ENCODE data around the gene SCAP.
A peak's percentile ranks its signal among the peaks of the same experiment; 100 is the strongest.

SCAP gene

DNA sequence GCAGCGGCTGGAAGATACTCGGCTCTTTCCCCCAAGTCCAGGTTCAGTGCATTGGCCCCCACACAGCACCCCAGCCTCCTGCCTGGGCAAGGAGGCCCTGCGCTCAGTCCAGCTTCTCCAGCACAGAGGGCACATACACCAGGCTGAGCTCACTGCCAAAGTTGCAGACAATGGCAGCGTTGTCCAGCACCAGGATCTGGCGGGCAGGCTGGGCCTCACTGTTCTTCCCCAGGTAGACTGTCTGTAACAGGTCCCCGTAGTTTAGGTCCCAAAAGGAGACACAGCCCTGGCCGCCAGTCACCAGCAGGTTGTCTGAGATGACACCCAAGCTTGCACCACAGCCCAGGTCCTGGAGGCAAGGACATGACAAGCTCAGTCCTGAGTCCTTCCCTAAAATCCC is 62.0 kb downstream of the SCAP start:
- DNase-seq (ENCODE audit: low spot score), result no peak

DNA sequence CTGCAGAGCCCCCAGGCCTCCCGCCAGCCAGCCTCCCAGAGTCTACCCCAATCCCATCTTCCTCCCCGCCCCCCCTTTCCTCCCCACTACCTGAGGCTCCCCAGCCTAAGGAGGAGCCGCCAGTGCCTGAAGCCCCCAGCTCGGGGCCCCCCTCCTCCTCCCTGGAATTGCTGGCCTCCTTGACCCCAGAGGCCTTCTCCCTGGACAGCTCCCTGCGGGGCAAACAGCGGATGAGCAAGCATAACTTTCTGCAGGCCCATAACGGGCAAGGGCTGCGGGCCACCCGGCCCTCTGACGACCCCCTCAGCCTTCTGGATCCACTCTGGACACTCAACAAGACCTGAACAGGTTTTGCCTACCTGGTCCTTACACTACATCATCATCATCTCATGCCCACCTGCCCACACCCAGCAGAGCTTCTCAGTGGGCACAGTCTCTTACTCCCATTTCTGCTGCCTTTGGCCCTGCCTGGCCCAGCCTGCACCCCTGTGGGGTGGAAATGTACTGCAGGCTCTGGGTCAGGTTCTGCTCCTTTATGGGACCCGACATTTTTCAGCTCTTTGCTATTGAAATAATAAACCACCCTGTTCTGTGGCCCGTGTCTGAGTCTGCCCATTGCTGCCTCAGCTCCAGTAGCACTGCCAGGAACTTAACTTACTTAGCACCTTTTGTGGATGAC is 62.8 kb downstream of the SCAP start:
- no peak for DNase-seq (ENCODE audit: low spot score)

DNA sequence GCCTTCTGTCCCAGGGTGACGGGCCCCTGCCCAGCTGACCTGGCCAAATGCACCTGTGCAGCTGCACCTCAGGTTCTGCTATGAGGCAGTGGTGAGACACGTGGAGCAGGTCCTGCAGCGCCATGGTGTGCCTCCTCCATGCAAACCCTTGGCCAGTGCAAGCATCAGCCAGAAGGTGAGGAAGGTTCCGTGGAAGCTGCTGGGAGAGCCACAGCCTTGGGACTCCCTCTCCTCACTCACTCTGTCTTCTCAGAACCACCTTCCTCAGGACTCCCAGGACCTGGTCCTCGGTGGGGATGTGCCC is 63.3 kb downstream of the SCAP start:
- DNase-seq (ENCODE audit: low spot score), result no peak

DNA sequence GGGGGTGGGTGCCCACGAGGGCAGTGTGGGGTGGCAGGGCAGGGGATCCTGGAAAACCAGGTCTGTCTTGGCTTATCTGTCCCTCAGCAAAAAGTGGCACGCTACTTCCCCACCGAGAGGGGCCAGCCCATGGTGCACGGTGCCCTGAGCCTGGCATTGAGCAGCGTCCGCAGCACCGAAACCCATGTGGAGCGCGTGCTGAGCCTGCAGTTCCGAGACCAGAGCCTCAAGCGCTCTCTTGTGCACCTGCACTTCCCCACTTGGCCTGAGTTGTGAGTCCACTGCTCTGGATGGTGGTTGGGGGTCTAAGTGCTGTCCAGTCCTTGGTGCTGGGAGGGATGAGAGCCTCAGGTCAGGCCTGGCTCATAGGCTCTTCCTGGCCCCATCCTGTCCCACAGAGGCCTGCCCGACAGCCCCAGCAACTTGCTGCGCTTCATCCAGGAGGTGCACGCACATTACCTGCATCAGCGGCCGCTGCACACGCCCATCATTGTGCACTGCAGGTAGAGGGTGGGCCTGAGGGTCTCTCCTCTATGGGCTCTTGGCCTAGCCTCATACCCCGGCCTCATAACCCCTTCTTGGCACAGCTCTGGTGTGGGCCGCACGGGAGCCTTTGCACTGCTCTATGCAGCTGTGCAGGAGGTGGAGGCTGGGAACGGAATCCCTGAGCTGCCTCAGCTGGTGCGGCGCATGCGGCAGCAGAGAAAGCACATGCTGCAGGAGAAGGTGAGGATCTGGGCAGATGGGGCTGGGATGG is 63.9 kb downstream of the SCAP start:
- DNase-seq (ENCODE audit: low spot score), result no peak

DNA sequence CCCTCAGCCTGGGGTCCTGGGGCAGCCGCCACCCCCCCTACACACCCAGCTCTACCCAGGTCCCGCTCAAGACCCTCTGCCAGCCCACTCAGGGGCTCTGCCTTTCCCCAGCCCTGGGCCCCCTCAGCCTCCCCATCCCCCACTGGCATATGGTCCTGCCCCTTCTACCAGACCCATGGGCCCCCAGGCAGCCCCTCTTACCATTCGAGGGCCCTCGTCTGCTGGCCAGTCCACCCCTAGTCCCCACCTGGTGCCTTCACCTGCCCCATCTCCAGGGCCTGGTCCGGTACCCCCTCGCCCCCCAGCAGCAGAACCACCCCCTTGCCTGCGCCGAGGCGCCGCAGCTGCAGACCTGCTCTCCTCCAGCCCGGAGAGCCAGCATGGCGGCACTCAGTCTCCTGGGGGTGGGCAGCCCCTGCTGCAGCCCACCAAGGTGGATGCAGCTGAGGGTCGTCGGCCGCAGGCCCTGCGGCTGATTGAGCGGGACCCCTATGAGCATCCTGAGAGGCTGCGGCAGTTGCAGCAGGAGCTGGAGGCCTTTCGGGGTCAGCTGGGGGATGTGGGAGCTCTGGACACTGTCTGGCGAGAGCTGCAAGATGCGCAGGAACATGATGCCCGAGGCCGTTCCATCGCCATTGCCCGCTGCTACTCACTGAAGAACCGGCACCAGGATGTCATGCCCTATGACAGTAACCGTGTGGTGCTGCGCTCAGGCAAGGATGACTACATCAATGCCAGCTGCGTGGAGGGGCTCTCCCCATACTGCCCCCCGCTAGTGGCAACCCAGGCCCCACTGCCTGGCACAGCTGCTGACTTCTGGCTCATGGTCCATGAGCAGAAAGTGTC is 64.7 kb downstream of the SCAP start:
- no peak for DNase-seq (ENCODE audit: low spot score)

DNA sequence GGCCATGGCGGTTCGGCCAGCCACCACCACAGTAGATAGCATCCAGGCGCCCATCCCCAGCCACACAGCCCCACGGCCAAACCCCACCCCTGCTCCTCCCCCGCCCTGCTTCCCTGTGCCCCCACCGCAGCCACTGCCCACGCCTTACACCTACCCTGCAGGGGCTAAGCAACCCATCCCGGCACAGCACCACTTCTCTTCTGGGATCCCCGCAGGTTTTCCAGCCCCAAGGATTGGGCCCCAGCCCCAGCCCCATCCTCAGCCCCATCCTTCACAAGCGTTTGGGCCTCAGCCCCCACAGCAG is 65.4 kb downstream of the SCAP start:
- no peak for DNase-seq (ENCODE audit: low spot score)

DNA sequence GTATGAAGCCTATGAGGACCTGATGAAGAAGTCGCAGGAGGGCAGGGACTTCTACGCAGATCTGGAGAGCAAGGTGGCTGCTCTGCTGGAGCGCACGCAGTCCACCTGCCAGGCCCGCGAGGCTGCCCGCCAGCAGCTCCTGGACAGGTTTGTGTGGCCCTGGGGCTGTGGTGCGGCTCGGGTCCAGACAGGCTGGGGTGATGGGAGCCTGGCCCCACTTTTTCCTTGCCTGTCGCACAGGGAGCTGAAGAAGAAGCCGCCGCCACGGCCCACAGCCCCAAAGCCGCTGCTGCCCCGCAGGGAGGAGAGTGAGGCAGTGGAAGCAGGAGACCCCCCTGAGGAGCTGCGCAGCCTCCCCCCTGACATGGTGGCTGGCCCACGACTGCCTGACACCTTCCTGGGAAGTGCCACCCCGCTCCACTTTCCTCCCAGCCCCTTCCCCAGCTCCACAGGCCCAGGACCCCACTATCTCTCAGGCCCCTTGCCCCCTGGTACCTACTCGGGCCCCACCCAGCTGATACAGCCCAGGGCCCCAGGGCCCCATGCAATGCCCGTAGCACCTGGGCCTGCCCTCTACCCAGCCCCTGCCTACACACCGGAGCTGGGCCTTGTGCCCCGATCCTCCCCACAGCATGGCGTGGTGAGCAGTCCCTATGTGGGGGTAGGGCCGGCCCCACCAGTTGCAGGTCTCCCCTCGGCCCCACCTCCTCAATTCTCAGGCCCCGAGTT is 65.9 kb downstream of the SCAP start:
- DNase-seq (ENCODE audit: low spot score), result no peak

DNA sequence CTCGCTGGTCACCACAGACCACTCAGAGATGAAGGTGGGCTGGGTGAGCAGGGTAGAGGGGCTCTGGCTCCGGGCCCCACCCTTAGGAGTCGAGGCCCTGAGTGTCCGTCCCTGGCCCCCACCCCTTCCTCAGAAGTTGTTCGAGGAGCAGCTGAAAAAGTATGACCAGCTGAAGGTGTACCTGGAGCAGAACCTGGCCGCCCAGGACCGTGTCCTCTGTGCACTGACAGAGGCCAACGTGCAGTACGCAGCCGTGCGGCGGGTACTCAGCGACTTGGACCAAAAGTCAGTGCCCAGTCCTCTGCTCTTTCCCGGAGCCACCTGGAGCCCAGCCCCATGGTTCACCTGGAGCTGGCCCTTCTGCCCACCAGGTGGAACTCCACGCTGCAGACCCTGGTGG is 66.5 kb downstream of the SCAP start:
- DNase-seq (ENCODE audit: low spot score), result no peak

DNA sequence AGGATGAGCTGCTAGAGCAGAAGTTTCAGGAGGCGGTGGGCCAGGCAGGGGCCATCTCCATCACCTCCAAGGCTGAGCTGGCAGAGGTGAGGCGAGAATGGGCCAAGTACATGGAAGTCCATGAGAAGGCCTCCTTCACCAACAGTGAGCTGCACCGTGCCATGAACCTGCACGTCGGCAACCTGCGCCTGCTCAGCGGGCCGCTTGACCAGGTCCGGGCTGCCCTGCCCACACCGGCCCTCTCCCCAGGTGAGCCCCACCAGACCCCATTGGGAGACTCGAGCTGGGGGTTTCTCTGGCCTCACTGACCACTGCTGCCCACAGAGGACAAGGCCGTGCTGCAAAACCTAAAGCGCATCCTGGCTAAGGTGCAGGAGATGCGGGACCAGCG is 66.9 kb downstream of the SCAP start:
- no peak for DNase-seq (ENCODE audit: low spot score)

DNA sequence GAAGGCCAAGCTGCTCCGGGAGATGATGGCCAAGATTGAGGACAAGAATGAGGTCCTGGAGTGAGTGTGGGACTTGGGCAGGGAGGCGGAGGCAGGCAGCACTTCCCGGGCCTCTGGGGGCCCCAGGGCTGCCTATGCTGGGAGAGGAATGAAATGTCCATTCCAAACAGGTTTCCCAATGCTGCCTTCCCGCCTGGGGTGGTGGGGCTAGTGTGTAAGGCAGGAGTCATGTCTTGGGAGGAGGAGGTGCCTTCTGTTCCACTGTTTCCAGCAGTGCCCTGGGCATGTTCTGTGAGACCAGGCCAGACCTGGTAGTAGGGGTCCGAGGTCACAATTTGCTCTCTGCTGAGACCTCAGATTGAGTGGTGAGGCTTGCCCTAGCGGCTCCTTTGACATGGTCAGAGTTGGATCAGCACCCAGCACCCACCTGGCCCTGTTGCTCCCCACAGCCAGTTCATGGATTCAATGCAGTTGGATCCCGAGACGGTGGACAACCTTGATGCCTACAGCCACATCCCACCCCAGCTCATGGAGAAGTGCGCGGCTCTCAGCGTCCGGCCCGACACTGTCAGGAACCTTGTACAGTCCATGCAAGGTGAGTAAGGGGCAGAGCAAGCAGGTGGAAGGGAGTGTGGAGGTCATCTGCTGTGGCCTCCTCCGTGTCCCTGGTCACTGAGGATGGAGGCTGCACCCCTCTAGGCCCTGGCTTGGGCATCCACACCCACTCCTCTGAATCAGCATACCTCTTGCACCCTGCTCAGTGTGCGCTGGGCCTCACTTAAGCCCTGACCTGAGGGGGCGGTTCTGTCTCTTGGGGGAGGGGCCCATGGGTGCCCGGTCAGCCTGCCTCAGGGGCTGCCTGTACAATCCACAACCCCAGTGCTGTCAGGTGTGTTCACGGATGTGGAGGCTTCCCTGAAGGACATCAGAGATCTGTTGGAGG is 67.6 kb downstream of the SCAP start:
- DNase-seq (ENCODE audit: low spot score), result no peak

DNA sequence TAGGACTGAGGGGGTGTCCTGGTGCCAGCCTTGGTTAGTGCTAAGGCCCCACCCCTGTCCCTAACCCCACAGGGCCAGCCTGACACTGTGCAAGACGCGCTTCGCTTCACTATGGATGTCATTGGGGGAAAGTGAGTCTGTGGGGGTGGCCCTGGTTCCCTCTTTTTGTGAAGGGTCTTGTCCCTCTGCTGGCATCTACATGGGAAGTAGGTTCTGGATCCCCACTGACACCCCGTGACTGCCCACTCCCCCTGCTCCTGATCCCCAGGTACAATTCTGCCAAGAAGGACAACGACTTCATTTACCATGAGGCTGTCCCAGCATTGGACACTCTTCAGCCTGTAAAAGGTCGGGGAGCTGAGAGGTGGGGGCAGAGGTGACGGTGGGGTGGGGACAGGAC is 68.5 kb downstream of the SCAP start:
- no peak for DNase-seq (ENCODE audit: low spot score)

DNA sequence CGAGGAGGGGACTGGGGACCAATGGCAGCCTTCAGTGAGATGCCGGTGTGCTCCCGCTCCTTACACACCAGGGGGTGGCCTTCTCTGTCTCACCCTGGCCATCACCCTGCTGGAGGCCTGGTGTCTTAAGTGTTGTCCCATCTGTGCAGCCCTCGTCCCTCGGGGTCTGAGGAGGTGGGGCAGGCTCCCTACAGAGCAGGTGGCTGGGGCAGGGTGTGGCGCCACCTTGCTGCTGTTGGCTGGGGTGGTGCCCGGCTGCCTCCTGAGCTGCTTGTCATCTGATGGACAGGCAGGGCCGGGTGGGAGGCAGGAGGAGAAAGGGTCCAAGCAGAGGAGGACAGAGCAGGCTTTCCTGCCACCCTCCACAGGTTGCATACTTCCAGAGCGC is 69.0 kb downstream of the SCAP start:
- no peak for DNase-seq (ENCODE audit: low spot score)

DNA sequence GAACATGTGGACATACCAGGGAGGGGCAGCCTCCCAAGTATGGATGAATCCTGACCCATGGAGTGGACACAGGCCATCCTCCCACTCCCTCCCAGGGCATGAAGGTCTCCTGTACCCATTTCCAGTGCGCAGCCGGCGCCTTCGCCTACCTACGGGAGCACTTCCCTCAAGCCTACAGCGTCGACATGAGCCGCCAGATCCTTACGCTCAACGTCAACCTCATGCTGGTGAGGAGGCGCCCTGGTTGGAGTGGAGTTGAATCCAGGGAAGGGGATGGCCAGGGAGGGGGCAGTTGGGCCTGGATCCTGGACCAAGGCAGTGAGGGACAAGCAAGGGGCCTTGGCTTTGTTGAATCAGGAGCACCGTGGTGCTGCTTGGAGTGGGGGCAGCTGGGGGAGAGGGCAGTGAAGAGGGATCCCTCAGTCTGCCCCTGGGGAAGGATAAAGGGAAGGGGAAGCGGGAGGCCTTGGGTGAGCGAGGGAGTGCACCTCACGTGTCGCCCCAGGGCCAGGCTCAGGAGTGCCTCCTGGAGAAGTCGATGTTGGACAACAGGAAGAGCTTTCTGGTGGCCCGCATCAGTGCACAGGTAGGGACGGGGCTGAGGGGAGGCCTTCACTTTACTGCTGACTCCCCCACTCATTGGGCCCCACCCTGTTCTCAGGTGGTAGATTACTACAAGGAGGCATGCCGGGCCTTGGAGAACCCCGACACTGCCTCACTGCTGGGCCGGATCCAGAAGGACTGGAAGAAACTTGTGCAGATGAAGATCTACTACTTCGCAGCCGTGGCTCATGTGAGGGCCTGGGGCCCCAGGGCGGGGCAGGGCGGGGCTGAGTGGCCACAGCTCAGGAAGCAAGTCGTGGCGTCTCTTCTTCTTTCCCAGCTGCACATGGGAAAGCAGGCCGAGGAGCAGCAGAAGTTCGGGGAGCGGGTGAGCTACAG is 69.7 kb downstream of the SCAP start:
- DNase-seq (ENCODE audit: low spot score), result peak; percentile 25

DNA sequence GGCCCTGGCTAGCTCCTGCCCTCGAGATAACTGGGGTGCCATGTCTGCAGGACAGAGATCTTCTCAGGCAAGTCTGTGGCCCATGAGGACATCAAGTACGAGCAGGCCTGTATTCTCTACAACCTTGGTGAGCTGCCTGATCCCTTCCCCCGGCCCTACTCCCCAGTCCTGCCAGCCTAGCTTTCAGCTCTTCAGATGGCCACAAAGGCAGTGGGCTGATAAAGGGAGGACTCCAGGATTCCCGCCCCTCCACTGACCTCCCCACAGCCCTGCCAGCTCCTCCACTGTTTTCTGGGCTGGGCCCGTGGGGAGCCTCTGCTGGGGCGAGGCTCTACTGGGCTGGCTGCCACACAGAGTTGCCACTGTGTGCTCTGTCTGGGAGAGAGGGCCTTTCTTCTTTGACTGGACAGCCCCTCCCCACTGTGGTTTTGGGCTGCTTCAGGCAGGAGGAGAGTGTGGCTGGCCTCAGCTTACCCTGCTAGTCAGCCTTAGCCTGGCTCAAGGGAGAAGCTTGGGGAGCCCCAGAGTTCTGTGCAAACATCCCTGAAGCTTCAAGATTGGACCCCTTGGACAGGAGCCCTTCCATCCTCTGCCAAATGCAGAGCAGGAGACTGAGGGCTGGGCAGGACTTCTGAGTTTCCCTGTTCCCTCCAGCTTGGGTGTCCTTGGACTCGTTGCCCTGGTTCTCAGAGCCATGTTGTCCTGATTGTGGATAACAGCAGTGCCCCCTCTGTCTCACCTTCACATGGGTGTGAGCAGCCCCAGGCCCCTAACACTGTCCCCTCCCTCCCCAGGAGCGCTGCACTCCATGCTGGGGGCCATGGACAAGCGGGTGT is 70.6 kb downstream of the SCAP start:
- peak; percentile 48 for DNase-seq (ENCODE audit: low spot score)

DNA sequence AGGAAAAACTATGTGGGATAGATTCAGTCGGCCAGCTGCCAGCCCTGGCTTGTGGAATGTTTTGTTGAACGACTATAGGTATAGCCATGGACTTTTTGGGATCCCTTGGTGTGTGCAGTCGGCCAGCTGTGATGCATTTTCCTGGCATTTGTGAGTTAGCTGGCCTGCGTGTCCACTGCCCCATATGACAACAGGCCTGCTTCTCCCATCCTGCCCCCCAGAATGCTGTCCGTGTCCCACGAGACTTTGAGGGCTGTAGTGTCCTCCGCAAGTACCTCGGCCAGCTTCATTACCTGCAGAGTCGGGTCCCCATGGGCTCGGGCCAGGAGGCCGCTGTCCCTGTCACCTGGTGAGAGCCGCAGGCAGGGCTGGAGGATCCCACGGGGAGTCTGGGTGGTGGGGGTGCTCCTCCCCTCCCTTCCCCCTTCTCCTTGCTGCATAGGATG is 71.3 kb downstream of the SCAP start:
- no peak for DNase-seq (ENCODE audit: low spot score)

DNA sequence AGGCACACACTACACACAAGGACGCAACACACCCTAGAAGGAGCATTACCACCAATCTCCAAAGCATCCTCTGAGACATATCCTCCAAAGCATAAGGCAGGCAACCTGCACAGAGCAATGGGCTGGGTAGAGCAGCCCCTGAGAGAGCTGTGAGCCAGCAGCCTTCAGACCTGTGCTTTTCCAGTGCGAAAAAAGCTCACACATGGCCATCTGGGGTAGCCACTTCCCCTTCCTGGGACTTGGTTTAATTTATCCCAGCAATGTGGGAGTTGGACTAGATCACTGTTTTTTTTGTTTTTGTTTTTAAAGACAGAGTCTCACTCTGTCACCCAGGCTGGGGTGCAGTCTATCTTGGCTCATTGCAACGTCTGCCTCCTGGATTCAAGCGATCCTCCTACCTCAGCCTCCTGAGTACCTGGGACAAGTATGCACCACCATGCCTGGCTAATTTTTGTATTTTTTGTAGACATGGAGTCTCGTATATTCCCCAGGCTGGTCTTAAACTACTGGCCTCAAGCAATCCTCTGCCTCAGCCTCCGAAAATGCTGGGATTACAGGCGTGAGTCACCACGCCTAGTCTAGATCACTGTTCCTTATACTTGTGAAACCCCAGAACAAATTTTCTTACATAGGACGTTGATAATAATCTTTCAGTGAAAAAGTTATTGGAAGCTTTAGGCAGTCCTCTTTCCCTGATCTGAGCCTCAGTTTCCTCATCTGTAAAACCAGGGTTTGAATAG is 76.0 kb downstream of the SCAP start:
- DNase-seq (ENCODE audit: low spot score), result no peak

DNA sequence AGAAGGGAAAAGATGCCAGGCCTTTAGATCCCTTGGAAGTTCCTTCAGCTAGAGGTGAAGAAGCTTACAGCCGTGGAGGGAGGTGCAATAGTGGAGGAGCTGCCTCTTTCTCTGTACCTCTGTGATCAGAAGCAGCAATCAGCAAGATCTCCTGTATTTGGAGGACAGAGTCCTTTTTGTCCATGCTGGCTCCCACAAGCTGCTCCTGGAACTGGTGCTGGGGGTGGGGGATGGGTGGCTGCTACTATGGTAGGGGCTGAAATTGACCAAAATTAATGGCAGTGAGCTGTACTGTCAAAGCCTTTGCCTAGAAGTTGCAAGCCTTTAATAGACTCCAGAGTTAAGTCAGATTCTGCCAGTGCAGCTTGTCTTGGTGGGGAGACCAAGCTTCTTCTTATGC is 76.7 kb downstream of the SCAP start:
- no peak for DNase-seq (ENCODE audit: low spot score)

DNA sequence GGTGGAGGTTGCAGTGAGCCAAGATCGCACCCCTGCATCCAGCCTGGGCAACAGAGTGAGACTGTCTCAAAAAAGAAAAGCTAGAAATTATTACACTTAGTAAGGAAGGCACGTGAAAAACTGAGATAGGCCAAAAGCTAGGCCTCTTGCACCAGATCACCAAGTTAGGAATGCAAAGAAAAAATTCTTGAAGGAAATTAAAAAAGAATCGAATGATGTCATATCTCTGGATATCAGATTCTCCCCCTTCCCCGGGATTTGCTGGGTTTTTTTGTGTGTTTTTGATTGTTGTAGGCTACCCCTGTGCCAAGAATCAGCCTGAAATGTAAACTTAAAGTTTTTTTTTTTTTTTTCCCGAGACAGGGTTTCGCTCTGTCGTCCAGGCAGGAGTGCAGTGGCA is 77.5 kb downstream of the SCAP start:
- no peak for DNase-seq (ENCODE audit: low spot score)

DNA sequence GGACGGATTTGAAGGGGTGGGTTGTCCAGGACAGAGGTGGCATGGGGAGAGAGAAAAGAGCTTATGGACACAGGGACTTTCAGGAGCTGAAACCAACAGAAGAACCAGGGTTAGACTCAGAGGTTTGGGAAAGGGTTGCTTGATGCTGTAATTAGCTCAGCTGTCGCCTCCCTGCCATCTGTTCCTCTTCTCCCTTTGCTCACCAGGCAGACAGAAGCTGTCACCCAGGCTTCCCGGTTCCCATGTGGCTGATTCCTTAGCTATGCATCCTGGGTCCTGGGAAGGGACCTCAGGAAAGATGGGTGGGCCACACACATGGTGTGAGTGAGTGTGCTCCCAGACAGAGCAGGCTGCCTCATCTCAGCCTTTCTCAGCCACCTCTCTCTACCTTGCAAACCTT is 80.9 kb downstream of the SCAP start:
- DNase-seq (ENCODE audit: low spot score), result no peak
